ENCODE data around the gene ANO3. TPM values are rescaled to one million over a fixed set of nuclear protein-coding genes. Genes with fewer than 3 reads are reported as not detected.

ANO3 gene
- total RNA-seq, 1 experiment from 2014 or later: not detected

DNA sequence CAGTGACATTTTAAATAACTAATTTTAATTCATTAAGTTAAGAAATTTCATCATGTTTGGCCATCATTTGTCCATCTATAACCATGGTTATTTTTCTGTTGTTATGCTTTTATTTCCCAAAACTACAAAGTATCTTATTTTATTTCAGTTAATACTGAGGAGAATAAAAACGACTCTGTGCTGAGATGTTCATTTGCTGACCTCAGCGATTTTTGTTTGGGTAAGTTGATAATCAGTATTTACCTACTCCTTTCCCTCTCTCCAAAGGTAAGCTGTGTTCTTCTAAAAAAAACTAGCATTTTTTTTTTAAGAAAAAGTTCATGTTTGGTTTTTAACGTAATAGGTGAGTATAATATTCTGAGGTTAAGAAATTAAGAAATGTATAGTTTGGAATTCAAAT lies 111.7 kb downstream of the ANO3 start:
- ChIA-PET POLR2A (ENCODE audit: unreplicated experiment) (no interaction called here), CTCF (no interaction called here)
- H3K79me2 ChIP-seq (ENCODE audit: low read depth): no peaks in the 10 kb centered on the region
- H3K36me3 ChIP-seq (ENCODE audit: low read depth): no peaks in the 10 kb centered on the region
- H3K4me3 ChIP-seq: no peak overlapping the region
- H3K27me3 ChIP-seq (ENCODE audit: insufficient read depth, low read depth): no peaks in the 10 kb centered on the region
- no peaks in the 10 kb centered on the region for H3K9me2 ChIP-seq (ENCODE audit: insufficient read depth)
- TF ChIP-seq, protein P1, sequence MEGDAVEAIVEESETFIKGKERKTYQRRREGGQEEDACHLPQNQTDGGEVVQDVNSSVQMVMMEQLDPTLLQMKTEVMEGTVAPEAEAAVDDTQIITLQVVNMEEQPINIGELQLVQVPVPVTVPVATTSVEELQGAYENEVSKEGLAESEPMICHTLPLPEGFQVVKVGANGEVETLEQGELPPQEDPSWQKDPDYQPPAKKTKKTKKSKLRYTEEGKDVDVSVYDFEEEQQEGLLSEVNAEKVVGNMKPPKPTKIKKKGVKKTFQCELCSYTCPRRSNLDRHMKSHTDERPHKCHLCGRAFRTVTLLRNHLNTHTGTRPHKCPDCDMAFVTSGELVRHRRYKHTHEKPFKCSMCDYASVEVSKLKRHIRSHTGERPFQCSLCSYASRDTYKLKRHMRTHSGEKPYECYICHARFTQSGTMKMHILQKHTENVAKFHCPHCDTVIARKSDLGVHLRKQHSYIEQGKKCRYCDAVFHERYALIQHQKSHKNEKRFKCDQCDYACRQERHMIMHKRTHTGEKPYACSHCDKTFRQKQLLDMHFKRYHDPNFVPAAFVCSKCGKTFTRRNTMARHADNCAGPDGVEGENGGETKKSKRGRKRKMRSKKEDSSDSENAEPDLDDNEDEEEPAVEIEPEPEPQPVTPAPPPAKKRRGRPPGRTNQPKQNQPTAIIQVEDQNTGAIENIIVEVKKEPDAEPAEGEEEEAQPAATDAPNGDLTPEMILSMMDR (conservative IDR thresholded peaks at IDR 0.05): no peak
- no peak for TF ChIP-seq EZH2 (IDR thresholded peaks at IDR 0.05; ENCODE audit: low read depth)
- no peak for DNase-seq
- intact Hi-C loops (cut with micrococcal nuclease; ENCODE audit: unreplicated experiment): no loop called here
- BruUV-seq (replicated peaks): no TSS peak
- H4K20me1 ChIP-seq (ENCODE audit: insufficient read depth): no peaks in the 10 kb centered on the region; the same call in 1 of the 2 replicates
- H2AFZ ChIP-seq: no peak overlapping the region
- no peak overlapping the region for H3K27ac ChIP-seq
- H3K9me3 ChIP-seq (ENCODE audit: insufficient read depth, low read depth): no peaks in the 10 kb centered on the region; the same call in 1 of the 2 replicates
- H3K4me2 ChIP-seq: no peak overlapping the region
- no peaks in the 10 kb centered on the region for H3K4me1 ChIP-seq (replicated peaks; ENCODE audit: insufficient read depth)
- H3F3A ChIP-seq (ENCODE audit: insufficient read depth, low read depth): no peaks in the 10 kb centered on the region

DNA sequence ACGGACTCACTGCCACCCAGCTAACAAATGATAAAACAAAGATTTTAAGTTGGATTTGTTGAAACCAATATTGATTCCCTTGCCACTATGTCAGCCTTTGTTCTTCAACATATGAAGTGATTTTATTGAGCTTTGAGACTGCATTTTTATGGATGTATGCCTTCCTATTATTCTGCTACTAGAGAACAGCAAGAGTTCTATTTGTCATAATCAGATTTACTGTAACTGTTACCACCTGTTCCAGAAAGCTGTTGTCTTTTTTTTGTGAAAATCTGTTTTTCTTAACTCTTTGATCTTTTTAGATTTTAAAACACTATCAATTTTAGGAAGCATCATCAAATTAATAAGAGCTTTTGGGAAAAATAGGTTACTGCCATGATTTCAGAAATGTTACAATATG lies 125.7 kb downstream of the ANO3 start:
- Histone ChIP-seq H3K4me2 (no peak overlapping the region), H3K27me3 (ENCODE audit: insufficient read depth, low read depth) (no peaks in the 10 kb centered on the region), H3K36me3 (ENCODE audit: low read depth) (no peaks in the 10 kb centered on the region), H3K79me2 (ENCODE audit: low read depth) (no peaks in the 10 kb centered on the region), H3K9me2 (ENCODE audit: insufficient read depth) (no peaks in the 10 kb centered on the region), H3K27ac (no peak overlapping the region), H3K9me3 (ENCODE audit: insufficient read depth, low read depth) (no peaks in the 10 kb centered on the region), H3K4me1 (replicated peaks; ENCODE audit: insufficient read depth) (no peaks in the 10 kb centered on the region), H3K4me3 (no peak overlapping the region), H2AFZ (no peak overlapping the region), H4K20me1 (ENCODE audit: insufficient read depth) (no peaks in the 10 kb centered on the region), H3F3A (ENCODE audit: insufficient read depth, low read depth) (no peaks in the 10 kb centered on the region)
- intact Hi-C loops (cut with micrococcal nuclease; ENCODE audit: unreplicated experiment): no loop called here
- no peak for DNase-seq
- POLR2A ChIA-PET (ENCODE audit: unreplicated experiment): no interaction called here
- TF ChIP-seq, protein P1 (conservative IDR thresholded peaks at IDR 0.05): no peak
- no peak for TF ChIP-seq EZH2 (IDR thresholded peaks at IDR 0.05; ENCODE audit: low read depth)
- CTCF ChIA-PET: no interaction called here
- no TSS peak for BruUV-seq (replicated peaks)

DNA sequence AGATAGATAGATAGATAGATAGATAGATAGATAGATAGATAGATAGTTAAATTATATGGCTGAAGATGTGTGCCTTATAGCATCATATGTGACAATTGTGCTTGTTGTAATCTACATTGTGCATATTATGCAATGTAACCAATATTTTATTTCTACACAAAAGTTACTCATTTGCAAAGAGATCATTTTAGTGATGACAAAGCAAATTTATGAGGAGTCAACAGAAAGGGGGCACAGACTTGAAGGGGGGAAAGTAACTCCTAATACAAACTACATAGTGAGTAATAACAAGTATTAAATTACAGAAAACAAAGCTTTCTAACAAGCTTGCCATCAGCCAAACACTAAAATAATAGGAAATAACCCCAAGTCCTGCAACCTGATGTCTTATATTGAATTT lies 133.3 kb downstream of the ANO3 start:
- no peaks in the 10 kb centered on the region for H3K79me2 ChIP-seq (ENCODE audit: low read depth)
- H3K36me3 ChIP-seq (ENCODE audit: low read depth): no peaks in the 10 kb centered on the region
- H3F3A ChIP-seq (ENCODE audit: insufficient read depth, low read depth): no peaks in the 10 kb centered on the region
- H3K4me3 ChIP-seq: no peak overlapping the region
- H3K4me2 ChIP-seq: no peak overlapping the region
- H3K27ac ChIP-seq: no peak overlapping the region
- no peaks in the 10 kb centered on the region for H3K9me2 ChIP-seq (ENCODE audit: insufficient read depth)
- ChIA-PET POLR2A (ENCODE audit: unreplicated experiment) (no interaction called here), CTCF (no interaction called here)
- H3K9me3 ChIP-seq (ENCODE audit: insufficient read depth, low read depth): no peaks in the 10 kb centered on the region
- H3K27me3 ChIP-seq (ENCODE audit: insufficient read depth, low read depth): no peaks in the 10 kb centered on the region
- BruUV-seq (replicated peaks): no TSS peak
- no peaks in the 10 kb centered on the region for H3K4me1 ChIP-seq (replicated peaks; ENCODE audit: insufficient read depth)
- H4K20me1 ChIP-seq (ENCODE audit: insufficient read depth): no peaks in the 10 kb centered on the region
- H2AFZ ChIP-seq: no peak overlapping the region
- no peak for TF ChIP-seq EZH2 (IDR thresholded peaks at IDR 0.05; ENCODE audit: low read depth)
- TF ChIP-seq, protein P1 (conservative IDR thresholded peaks at IDR 0.05): no peak
- no peak for DNase-seq
- intact Hi-C loops (cut with micrococcal nuclease; ENCODE audit: unreplicated experiment): no loop called here

All from PC-9 (cell line).